Cardiac fibroblast (primary cell): ENCODE measurements around the gene VPS33A.
A peak's percentile ranks its signal among the peaks of the same experiment; 100 is the strongest.

Experiments used
- DNase-seq, 2 donors: peaks; one replicate each; pipeline versions ENCODE4 v3.0.0 to v3.0.0-alpha.2; 2010; ENCODE audit warnings: low read depth in 2 of 2
- H3K4me3 ChIP-seq, 2 donors: replicated peaks in 1 of 2; 1 replicate in 1 of 2; 2 replicates in 1 of 2; pipeline ENCODE4 v1.5.1; 2011; ENCODE audit warnings: low read depth in 2 of 2, low read length in 2 of 2, mild to moderate bottlenecking in 2 of 2, moderate library complexity in 1 of 2
- CTCF ChIP-seq: IDR thresholded peaks from one replicate; pipeline ENCODE4 v1.5.1; 2011; ENCODE audit warnings: low read depth, mild to moderate bottlenecking, low read length, inconsistent platforms

Gene VPS33A

GRCh38 chr12:122232691-122233090 is 33.6 kb downstream of the VPS33A start:
- H3K4me3 ChIP-seq, result no peak overlapping the region
- no peak for DNase-seq
- TF ChIP-seq CTCF, result no peak

- TF ChIP-seq CTCF, result no peak
- DNase-seq, result no peak
Observed at GRCh38 chr12:122230798-122231197, 35.5 kb downstream of the VPS33A start.

GRCh38 chr12:122228092-122228491 is 38.2 kb downstream of the VPS33A start:
- no peak for TF ChIP-seq CTCF
- H3K4me3 ChIP-seq, result no peak overlapping the region
- DNase-seq, result no peak

More at GRCh38 chr12:122230798-122231197, 35.5 kb downstream of the VPS33A start:
- H3K4me3 ChIP-seq, result no peak overlapping the region

- no peak for DNase-seq
- no peak overlapping the region for H3K4me3 ChIP-seq
Observed at GRCh38 chr12:122227341-122227740, 39.0 kb downstream of the VPS33A start.

GRCh38 chr12:122226366-122227125 is 39.7 kb downstream of the VPS33A start:
- no peak for TF ChIP-seq CTCF
- DNase-seq, result no peak
- H3K4me3 ChIP-seq, result peak overlapping the region; percentile 31 to 45

More at GRCh38 chr12:122227341-122227740, 39.0 kb downstream of the VPS33A start:
- TF ChIP-seq CTCF, result no peak

GRCh38 chr12:122225683-122226365 is 40.5 kb downstream of the VPS33A start, which contains the start of gene DIABLO:
Gene DIABLO, minus strand, starts transcription at chr12:122226052. Its CDS starts 38 bp downstream, at chr12:122226014.
- DNase-seq, result peak; percentile 99 to 100
- peak within 1 kb of the TSS; percentile 94 to 96 for H3K4me3 ChIP-seq
- TF ChIP-seq CTCF, result no peak
